RWPE2 (cell line): ENCODE measurements around the gene LYST.
"Not testable (repeated sequence)": the region's sequence is repeated elsewhere in the genome, so short reads cannot be mapped to it uniquely, and the experiment has no call there.

ENCODE experiments used
- ATAC-seq: fragments of 200-7000 bp; cut with Tn5 transposase; 3 replicates; pipeline ENCODE4 v1.9.1; 2021; ENCODE audit warnings: low read depth
- DNase-seq: peaks from one replicate; pipeline ENCODE4 v3.0.0-alpha.2; 2020; ENCODE audit warnings: low spot score
- H3K27ac ChIP-seq: fragments of 450-650 bp; 2 replicates; pipeline ENCODE4 v1.5.1; 2017; ENCODE audit warnings: mild to moderate bottlenecking; ENCODE audit not compliant: poor library complexity, severe bottlenecking
- H3K27me3 ChIP-seq: fragments of 250-450 bp; sonication (Bioruptor Pico); 2 replicates; pipeline ENCODE4 v1.5.1; 2021; ENCODE audit warnings: mild to moderate bottlenecking, moderate library complexity; ENCODE audit not compliant: insufficient read depth, poor library complexity, severe bottlenecking
- H3K36me3 ChIP-seq: fragments of 250-450 bp; sonication (Bioruptor Pico); 2 replicates; pipeline ENCODE4 v1.5.1; 2020; ENCODE audit warnings: low read depth, mild to moderate bottlenecking, moderate library complexity
- H3K4me1 ChIP-seq: fragments of 250-450 bp; sonication (Bioruptor Pico); 2 replicates; pipeline ENCODE4 v1.5.1; 2021; ENCODE audit warnings: mild to moderate bottlenecking, moderate library complexity; ENCODE audit not compliant: insufficient read depth, poor library complexity, severe bottlenecking
- H3K4me3 ChIP-seq: fragments of 250-450 bp; sonication (Bioruptor Pico); 2 replicates; pipeline ENCODE4 v1.5.1; 2021; ENCODE audit warnings: mild to moderate bottlenecking, moderate library complexity; ENCODE audit not compliant: severe bottlenecking
- H3K9me3 ChIP-seq: fragments of 250-450 bp; sonication (Bioruptor Pico); 2 replicates; pipeline ENCODE4 v1.5.1; 2021; ENCODE audit warnings: mild to moderate bottlenecking, moderate library complexity; ENCODE audit not compliant: severe bottlenecking
- TF ChIP-seq, protein P1 (sequence below): fragments of 450-650 bp; IDR thresholded peaks from one replicate; pipeline ENCODE4 v1.5.1; 2017; ENCODE audit warnings: mild to moderate bottlenecking, moderate library complexity; ENCODE audit not compliant: poor library complexity, severe bottlenecking

LYST gene

DNA sequence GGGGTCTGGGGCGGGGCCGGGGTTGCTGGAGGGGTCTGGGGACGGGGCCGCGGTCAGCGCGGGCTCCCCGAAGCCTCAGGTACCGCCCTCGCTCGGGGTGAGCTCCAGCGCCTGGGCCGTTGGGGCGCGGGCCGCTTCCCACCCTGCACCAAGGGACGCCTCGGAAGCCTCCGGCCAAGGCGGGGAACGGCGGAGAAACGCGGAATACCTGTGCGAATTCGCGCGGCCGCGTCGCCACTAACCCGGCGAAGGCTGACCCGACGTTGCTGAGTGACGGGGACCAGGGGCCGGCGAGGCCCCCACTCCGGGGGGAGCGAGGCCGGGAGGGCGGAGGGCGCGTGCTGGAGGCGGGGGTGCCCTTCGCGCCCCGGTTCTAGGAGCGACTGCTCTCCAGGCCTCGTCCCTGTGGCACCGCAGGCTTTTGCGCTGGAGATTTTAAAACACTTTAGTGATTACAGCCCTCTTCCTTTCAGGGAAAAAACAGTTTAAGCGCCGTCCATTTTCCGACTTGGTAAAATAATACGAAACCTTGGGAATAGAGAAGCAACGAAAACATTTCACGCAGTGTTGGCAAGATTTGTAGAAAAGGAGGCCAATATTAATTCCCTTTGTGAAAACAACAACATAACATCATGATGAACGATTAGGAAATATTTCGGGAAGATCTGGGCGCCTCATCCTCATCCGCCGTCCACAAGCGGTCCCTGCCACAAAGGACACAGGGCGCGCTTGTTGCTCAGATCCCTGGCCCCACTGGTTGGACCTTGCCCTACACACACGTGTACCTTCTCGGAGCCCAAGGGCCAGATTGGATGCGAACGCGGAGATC, 216.2 kb downstream of the LYST start:
- Histone ChIP-seq H3K27me3 (peaks cover 19% of the 10 kb centered on the region), H3K4me1 (no peaks in the 10 kb centered on the region), H3K36me3 (no peaks in the 10 kb centered on the region), H3K4me3 (peak overlapping the region; percentile 28), H3K27ac (no peak overlapping the region), H3K9me3 (no peaks in the 10 kb centered on the region)
- TF ChIP-seq, protein P1, sequence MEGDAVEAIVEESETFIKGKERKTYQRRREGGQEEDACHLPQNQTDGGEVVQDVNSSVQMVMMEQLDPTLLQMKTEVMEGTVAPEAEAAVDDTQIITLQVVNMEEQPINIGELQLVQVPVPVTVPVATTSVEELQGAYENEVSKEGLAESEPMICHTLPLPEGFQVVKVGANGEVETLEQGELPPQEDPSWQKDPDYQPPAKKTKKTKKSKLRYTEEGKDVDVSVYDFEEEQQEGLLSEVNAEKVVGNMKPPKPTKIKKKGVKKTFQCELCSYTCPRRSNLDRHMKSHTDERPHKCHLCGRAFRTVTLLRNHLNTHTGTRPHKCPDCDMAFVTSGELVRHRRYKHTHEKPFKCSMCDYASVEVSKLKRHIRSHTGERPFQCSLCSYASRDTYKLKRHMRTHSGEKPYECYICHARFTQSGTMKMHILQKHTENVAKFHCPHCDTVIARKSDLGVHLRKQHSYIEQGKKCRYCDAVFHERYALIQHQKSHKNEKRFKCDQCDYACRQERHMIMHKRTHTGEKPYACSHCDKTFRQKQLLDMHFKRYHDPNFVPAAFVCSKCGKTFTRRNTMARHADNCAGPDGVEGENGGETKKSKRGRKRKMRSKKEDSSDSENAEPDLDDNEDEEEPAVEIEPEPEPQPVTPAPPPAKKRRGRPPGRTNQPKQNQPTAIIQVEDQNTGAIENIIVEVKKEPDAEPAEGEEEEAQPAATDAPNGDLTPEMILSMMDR, result no peak
- ATAC-seq, result peak; percentile 78
- no peak for DNase-seq

DNA sequence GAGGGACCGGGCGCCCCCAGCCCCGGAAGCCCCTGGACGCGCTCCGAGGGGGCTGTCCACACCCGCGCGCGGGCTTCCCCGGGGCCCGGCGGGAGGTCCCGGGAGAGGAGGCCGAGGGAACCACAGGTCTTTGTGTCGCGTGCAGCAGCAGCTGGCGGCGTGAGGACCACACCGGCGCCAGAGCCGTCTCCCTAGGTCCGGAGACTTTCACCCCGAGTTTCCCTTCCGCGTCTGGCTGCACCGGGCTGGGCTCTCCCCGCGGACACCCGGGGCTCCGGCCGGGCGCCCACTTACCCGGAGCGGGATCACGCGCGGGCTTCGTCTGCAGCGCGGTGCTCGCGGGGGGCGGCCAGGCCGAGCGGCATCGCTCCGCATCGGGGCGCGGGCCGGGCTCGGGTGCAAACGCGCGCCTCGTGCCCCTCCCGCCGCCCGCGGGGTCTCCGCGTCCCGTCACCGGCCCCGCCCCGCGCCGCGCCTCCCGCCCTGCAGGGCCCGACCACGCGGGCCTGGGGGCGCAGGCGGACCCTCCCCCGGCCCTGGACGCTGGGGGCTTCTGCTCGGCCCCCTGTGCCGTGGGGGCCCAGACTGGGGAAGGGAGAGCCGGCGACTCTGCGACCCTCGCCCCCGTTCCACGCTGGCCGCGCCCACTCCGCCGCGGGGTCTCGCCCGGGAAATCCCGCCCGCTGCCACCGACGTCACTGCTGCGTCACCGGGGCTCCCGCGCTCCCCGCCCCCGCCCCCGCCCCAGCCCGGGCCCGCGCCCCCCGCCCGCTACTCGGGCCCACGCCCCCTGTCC, 217.1 kb downstream of the LYST start, which contains the start of gene GNG4:
GNG4 (minus strand) TSS at position 417 of the 796 bp plus-strand sequence. CDS start 65,946 bp downstream, outside the sequence.
- DNase-seq (no peak), ATAC-seq (peak; percentile 53; the same call in 2 of the 3 replicates)
- H3K27ac ChIP-seq, result no peak within 1 kb of the TSS
- TF ChIP-seq, protein P1, result no peak
- H3K4me3 ChIP-seq, result peak within 1 kb of the TSS; percentile 37
- H3K9me3 ChIP-seq, result no peaks in the 10 kb centered on the region
- H3K27me3 ChIP-seq, result peaks cover 19% of the 10 kb centered on the region
- H3K4me1 ChIP-seq, result no peaks in the 10 kb centered on the region
- H3K36me3 ChIP-seq, result no peaks in the 10 kb centered on the region

DNA sequence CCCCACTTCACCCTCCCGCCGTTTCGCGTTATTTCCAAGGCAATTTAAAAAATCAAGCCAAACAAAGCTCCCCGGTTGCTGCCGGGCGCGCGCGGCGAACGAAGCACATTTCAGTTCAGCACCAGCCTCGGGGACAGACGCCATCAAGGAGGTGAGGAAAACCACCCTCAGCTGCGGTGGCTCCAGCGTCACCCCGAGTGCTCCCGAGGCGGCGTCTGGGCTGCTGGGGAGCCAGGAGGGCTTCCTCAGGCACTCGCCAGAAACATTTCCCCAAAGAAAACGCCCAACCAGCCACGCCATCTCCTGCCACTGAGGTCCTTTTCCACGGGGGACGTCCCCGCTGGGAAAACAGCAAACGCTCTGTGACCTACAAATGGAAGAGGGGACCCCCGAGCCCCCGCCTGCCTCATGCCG, 217.7 kb downstream of the LYST start:
- Histone ChIP-seq H3K9me3 (no peaks in the 10 kb centered on the region), H3K27me3 (peaks cover 19% of the 10 kb centered on the region), H3K4me1 (no peaks in the 10 kb centered on the region), H3K36me3 (no peaks in the 10 kb centered on the region), H3K4me3 (peak overlapping the region; percentile 37), H3K27ac (no peak overlapping the region)
- TF ChIP-seq, protein P1, result no peak
- DNase-seq (no peak), ATAC-seq (peak; percentile 65; the same call in 2 of the 3 replicates)

DNA sequence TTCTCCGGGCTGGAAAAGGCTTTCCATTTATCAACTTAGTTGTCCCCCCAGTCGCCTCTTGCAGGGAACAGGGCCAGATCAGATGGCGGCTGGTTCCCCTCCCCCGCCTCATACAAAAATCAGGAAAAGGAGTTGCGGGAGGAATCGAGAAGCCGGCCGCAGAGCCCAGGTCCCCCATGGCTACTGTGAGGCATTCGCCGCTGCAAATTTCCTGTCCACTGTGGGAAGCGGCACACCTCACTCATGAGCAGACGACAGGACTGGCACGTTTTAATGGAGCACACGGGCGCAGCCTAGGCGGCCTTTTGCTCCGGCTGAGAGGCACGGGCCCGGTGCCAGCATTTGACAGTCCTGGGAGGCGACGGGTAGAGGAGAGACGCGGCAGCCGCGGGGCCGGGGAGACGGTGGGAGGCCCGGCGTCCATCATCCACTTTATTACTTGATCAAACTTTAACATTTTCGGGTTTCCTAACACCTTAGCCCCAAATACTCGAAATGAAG, 218.2 kb downstream of the LYST start:
- Histone ChIP-seq H3K27ac (no peak overlapping the region), H3K4me3 (no peak overlapping the region), H3K36me3 (no peaks in the 10 kb centered on the region), H3K4me1 (no peaks in the 10 kb centered on the region), H3K27me3 (peaks cover 19% of the 10 kb centered on the region), H3K9me3 (no peaks in the 10 kb centered on the region)
- TF ChIP-seq, protein P1, result no peak
- no peak for DNase-seq
- peak; percentile 14; the same call in 1 of the 3 replicates for ATAC-seq

DNA sequence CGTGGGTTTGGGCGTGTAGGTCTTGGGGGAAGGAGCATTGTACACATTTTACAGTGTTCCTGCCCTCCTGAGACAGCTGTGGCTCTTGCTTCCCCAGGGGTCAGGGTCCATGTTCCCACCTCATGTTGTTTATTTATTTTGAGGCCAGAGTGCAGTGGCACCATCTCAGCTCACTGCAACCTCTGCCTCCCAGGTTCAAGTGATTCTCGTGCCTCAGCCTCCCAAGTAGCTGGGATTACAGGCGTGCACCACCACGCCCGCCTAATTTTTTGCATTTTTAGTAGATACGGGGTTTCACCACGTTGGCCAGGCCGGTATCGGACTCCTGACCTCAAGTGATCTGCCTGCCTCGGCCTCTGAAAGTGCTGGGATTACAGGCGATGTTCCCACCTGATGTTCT, 219.2 kb downstream of the LYST start:
- not testable (repeated sequence) for ATAC-seq, DNase-seq, H3K36me3 ChIP-seq, H3K4me1 ChIP-seq, H3K9me3 ChIP-seq, H3K4me3 ChIP-seq, H3K27ac ChIP-seq
- H3K27me3 ChIP-seq, result peaks cover 19% of the 10 kb centered on the region
